HG03354 (cell line): ENCODE results near the gene FYN.

Experiments
- ATAC-seq: cut with Tn5 transposase; IDR thresholded peaks from one replicate; pipeline ENCODE4 v1.9.1; 2021; ENCODE audit warnings: mild to moderate bottlenecking; ENCODE audit not compliant: unreplicated experiment, poor library complexity, severe bottlenecking

FYN gene

GRCh38 chr6:111701146-111701545 lies 172.1 kb downstream of the FYN start:
- ATAC-seq: no peak

DNA sequence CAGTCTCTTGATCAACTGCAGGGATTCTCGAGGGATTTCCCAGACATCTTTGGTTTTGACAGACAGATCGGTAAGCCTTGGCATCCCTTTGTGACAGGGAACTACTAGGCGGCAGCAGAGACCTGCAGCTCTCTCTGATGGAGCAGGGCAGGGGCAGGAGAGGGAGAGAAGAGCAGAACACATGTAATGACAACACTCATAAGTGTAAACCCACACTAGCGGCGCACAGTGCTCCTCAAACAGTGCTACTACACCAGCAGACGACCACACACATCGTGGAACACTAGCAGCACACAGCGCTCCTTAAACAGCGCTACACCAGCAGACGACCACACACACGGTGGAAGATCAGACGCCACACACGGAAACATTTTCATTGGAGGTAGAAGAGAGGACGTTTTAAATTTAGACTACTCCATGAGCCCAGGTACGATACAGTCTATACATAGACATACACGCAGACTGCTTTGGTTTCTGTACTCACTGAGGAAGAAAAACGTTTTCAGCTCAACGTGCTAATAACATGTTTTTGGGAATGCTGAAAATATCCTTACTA lies 173.0 kb downstream of the FYN start:
- no peak for ATAC-seq

DNA sequence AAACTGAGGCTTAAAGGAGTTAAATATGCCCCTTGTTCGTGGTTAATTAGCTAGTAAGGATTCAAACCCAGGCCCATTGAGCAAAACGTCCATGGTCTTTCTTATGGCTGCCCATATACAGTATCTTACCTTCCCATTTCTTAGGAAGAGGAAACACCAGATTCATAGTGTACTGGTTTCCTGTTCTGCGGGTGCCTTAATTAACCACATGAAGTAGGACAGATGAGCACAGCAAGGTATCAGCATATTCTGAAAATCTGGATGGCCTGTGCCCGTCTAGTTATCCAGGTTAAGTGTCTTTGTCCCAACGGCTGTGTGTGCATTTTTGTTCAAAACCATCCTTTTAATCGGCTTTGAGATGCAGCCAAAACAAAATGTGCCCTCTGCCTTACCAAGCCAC lies 174.1 kb downstream of the FYN start:
- ATAC-seq: no peak

GRCh38 chr6:111696814-111697213 lies 176.4 kb downstream of the FYN start:
- ATAC-seq: no peak

- no peak for ATAC-seq
Observed at GRCh38 chr6:111692327-111693164, 180.7 kb downstream of the FYN start.

DNA sequence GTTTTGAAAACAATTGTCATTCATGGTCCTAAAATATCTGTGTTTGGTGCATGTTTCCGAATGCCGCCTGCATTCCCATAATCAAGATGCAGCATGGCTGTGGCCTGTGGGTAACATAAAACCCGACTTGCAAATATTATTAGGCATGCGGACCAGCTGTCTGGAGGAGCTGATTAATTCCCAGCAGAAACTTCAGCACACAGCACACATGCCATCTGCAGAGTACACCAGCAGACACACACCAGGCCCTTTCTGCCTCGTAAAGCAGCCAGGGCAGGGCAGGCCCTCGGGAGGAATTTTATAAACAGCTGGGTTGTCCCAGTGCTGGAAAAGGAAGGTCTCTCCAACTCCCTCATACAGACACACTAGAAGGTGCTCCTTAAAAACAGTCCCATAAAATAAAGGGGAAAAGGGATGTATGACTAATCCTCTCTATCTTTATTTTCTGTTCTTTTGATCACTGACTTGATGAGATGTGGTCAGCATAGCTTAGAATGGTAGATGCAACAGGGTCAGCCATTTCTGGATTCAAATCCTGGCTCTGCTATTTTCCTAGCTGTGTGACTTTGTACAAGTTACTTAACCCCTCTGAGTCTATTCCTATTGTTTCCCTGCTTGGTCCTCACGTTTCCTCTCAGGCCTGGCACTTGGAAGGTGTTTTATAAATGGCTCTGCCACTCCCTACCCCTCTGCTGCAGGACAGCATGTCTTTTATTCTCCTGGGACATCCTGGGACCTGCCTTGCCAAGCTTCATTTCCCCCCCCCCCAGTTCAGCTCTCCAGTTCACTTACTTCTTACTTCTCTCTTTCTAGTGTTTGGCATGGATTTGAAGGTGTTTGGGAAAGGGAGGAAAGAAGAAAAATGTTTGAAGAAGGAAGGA lies 181.7 kb downstream of the FYN start:
- no peak for ATAC-seq

- ATAC-seq: no peak
Observed at GRCh38 chr6:111689946-111690345, 183.3 kb downstream of the FYN start.

DNA sequence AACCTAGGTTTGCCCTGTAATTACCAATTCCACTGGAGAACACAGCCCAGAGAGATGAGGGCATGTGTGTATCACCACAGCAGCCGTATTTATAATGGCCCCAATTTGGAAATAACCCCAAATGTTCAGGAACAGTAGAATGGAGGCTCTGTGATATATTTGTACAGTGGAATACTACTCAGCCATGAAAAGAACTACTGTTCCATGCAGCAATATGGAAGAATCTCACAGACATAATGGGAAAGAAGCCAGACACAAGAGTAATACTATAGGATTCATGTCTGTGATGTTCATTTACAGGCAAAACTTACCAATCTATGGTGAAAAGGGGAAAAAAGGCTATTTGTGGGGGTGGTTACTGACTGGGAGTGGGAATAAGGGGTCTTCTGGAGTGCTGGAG lies 183.8 kb downstream of the FYN start:
- ATAC-seq: no peak

- ATAC-seq: no peak
Observed at GRCh38 chr6:111688331-111688730, 184.9 kb downstream of the FYN start.

DNA sequence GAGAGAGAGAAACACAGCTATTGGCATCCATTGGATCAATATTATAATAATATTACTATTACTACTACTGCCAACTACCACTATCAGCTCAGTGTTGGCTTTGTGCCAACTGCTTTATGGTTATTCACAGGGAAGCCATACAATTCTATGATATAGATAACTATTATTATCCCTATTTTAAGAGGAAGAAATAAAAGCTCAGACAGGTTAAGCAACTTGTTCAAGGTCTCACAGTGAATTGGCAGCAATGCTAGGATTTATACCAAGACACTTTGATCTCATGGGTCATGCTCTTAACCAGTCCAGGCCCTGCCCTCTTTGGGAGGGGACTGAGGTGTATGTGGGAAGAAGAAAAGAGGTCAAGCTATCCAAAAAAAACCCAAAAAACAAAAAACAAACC lies 185.6 kb downstream of the FYN start:
- no peak for ATAC-seq

DNA sequence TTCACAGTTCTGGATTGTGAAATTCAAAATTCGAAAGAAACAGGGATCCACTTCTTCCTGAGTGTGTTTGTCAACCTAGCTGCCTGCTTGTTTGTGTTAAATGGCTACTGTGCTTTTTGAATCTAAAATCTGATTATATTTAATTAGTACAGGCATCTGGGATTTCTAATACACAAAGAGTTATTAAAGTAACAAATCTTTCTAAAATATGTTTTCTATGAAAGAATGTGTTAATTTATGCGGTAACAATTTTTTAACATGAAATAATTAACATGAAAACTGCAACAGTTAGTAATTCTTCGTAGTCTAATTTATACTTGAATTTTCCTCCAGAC lies 186.4 kb downstream of the FYN start:
- ATAC-seq: no peak

GRCh38 chr6:111686249-111686931 lies 186.9 kb downstream of the FYN start:
- no peak for ATAC-seq

GRCh38 chr6:111685526-111685925 lies 187.7 kb downstream of the FYN start:
- no peak for ATAC-seq

- ATAC-seq: no peak
Observed at GRCh38 chr6:111685058-111685457, 188.2 kb downstream of the FYN start.

DNA sequence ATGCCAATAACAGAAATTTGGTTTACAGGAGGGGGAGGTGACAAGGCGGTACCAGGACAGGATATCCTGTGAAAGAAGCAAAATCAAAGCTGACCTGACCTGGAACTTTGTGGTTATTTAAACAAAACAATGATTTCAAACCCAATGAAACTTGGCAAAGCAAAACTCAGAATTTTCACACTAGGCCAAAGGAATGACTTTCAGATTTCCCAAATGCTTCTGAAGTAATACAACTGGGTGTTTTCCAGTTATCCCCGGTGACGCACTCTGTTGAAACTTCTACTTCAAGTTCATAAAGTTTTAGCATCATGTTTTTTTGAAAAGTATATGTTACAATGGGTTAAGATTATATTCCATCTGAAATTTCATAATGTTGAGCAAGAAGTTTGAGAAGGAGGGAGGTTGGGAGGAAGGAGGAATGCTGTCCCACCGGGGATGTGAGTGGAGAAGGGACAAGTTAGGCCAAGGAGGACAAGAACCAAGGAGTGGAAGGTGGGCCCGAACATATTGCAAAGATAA lies 189.4 kb downstream of the FYN start:
- no peak for ATAC-seq

DNA sequence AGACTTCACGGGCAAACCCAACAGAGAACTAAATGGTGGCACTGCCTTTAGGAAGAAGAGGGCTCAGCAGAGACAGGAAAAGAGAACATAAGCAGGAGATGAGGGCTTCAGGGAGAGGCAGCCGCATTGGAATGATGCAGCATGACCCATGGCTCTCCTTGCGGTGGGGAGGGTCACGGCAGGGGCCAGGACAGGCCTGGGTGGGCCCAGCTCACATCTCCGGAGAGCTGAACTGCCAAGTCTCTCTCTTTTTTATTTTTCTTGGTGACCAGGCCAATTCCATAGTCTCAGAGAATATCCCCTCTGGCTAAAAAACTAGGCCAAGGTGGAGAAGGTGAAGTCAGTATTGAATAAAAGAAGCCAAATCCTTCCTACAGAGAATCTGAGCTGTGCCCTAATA lies 190.1 kb downstream of the FYN start:
- ATAC-seq: no peak

DNA sequence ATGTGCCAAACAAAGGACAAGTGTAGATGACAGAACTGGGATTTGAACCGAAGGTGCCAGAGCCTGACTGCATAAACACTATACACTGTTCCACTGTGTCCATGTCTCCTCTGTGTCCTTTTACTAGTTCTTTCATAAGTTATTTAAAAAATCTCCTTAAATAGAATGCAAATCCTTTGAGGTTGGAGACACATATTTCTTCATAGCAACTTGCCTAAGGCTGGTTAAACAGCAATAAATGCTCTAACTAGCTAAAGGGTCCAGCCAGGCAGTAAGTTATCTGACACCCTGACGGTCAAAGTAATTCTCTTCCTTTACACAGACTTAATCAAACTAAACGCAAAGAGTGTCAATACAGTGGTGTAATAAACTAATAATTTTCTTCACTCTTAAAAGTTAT lies 191.4 kb downstream of the FYN start:
- ATAC-seq: no peak

GRCh38 chr6:111680811-111681609 lies 192.2 kb downstream of the FYN start:
- ATAC-seq: peak; percentile 62

GRCh38 chr6:111680015-111680712 lies 193.1 kb downstream of the FYN start:
- ATAC-seq: no peak
